HCT116 (cell line): ENCODE measurements around the gene TMEM175. TPM values are rescaled to one million over a fixed set of nuclear protein-coding genes. Genes with fewer than 3 reads are reported as not detected.
A peak's percentile ranks its signal among the peaks of the same experiment; 100 is the strongest.

Source experiments
- ATAC-seq: fragments of 200-7000 bp; cut with Tn5 transposase; 2 replicates; pipeline ENCODE4 v1.9.1; 2020; ENCODE audit warnings: mild to moderate bottlenecking, moderate library complexity
- BruUV-seq: library from RNA; stranded (reverse); fragments of 400-500 nt; replicated peaks from 2 replicates; lab custom pipeline; 2021; lab: Mats Ljungman, UMichigan
- CTCF ChIA-PET: fragments of 300-600 bp; sonication (Branson Sonifier 250); formaldehyde crosslinking; loops from one replicate; lab custom pipeline; 2021; ENCODE audit warnings: antibody characterized with exemption; lab: Charles Lee
- POLR2A ChIA-PET: fragments of 300-600, 350-600 bp; sonication (Branson Sonifier 250); formaldehyde crosslinking; loops from one replicate; lab custom pipeline; 2021; ENCODE audit warnings: antibody characterized with exemption; lab: Charles Lee
- RAD21 ChIA-PET, 2 experiments: fragments of 300-600 bp; sonication (Branson Sonifier 250); formaldehyde crosslinking; loops; one replicate each; lab custom pipeline; 2023; ENCODE audit warnings: low total read pairs in 2 of 2; ENCODE audit not compliant: uncharacterized antibody in 2 of 2, unreplicated experiment in 2 of 2, low non-redundant PET in 1 of 2; lab: Charles Lee
- DNase-seq: peaks from one replicate; pipeline ENCODE4 v3.0.0-alpha.2; 2010; ENCODE audit warnings: low read depth, low spot score
- H2AFZ ChIP-seq: fragments of 200-600 bp; shearing (Covaris generic), sonication (generic); 2 replicates; pipeline ENCODE4 v1.6.1; 2017; ENCODE audit warnings: low read depth, mixed run types, mixed read lengths, antibody characterized with exemption, low read length; ENCODE audit not compliant: poor library complexity, severe bottlenecking
- H3K27ac ChIP-seq: 2 replicates; pipeline ENCODE4 v1.5.1; 2012; ENCODE audit warnings: low read depth, low read length
- H3K27me3 ChIP-seq: fragments of 200-600 bp; sonication (generic); 2 replicates; pipeline ENCODE4 v1.6.1; 2016; ENCODE audit warnings: mixed run types, low read length, mixed read lengths; ENCODE audit not compliant: insufficient read depth
- H3K36me3 ChIP-seq, 2 experiments: fragments of 200-500 bp in 1 of 2; fragments of 200-600 bp in 1 of 2; sonication (Bioruptor generic) in 1 of 2; sonication (generic) in 1 of 2; 2 replicates each; pipeline versions ENCODE4 v1.5.1 to v1.6.1; 2014 to 2016; ENCODE audit warnings: low read length in 2 of 2, inconsistent platforms in 1 of 2, mixed read lengths in 1 of 2, mixed run types in 1 of 2; ENCODE audit not compliant: insufficient read depth in 2 of 2, control insufficient read depth in 1 of 2
- H3K4me1 ChIP-seq, 2 experiments: fragments of 200-600 bp in 1 of 2; sonication (generic) in 1 of 2; 2 replicates each; pipeline versions ENCODE4 v1.5.1 to v1.6.1; 2012 to 2017; ENCODE audit warnings: low read length in 2 of 2, inconsistent platforms in 1 of 2, mild to moderate bottlenecking in 1 of 2, mixed read lengths in 1 of 2, mixed run types in 1 of 2, moderate library complexity in 1 of 2; ENCODE audit not compliant: insufficient read depth in 2 of 2, control insufficient read depth in 1 of 2
- H3K4me2 ChIP-seq: fragments of 200-600 bp; sonication (generic); 2 replicates; pipeline ENCODE4 v1.6.1; 2017; ENCODE audit warnings: mixed run types, low read length, mixed read lengths
- H3K4me3 ChIP-seq, 2 experiments: fragments of 200-600 bp in 1 of 2; sonication (generic) in 1 of 2; replicated peaks in 1 of 2; 2 replicates each; pipeline ENCODE4 v1.5.1; 2011 to 2016; ENCODE audit warnings: low read length in 2 of 2, control low read depth in 1 of 2, low read depth in 1 of 2, mild to moderate bottlenecking in 1 of 2, mixed read lengths in 1 of 2, mixed run types in 1 of 2
- H3K79me2 ChIP-seq: fragments of 200-600 bp; sonication (generic); 2 replicates; pipeline ENCODE4 v1.6.1; 2017; ENCODE audit warnings: mild to moderate bottlenecking, mixed run types, low read length, moderate library complexity, mixed read lengths; ENCODE audit not compliant: insufficient read depth
- H3K9ac ChIP-seq: fragments of 200-600 bp; sonication (generic); 2 replicates; pipeline ENCODE4 v1.6.1; 2016; ENCODE audit warnings: low read length, mixed read lengths
- H3K9me2 ChIP-seq: fragments of 200-600 bp; sonication (generic), shearing (Covaris generic); 2 replicates; pipeline ENCODE4 v1.6.1; 2017; ENCODE audit warnings: mixed run types, mild to moderate bottlenecking, moderate library complexity; ENCODE audit not compliant: insufficient read depth
- H3K9me3 ChIP-seq, 2 experiments: fragments of 200-500 bp in 1 of 2; fragments of 200-600 bp in 1 of 2; sonication (Bioruptor generic) in 1 of 2; sonication (generic) in 1 of 2; 2 replicates each; pipeline ENCODE4 v1.6.1; 2014 to 2017; ENCODE audit warnings: low read length in 2 of 2, mixed read lengths in 2 of 2, inconsistent platforms in 1 of 2, low read depth in 1 of 2, mild to moderate bottlenecking in 1 of 2, mixed run types in 1 of 2, moderate library complexity in 1 of 2; ENCODE audit not compliant: control insufficient read depth in 1 of 2, insufficient read depth in 1 of 2
- H4K20me1 ChIP-seq: fragments of 200-600 bp; sonication (generic), shearing (Covaris generic); 2 replicates; pipeline ENCODE4 v1.6.1; 2017; ENCODE audit warnings: mixed run types, mild to moderate bottlenecking, moderate library complexity; ENCODE audit not compliant: insufficient read depth
- CEBPB ChIP-seq: IDR thresholded peaks from 2 replicates; pipeline ENCODE4 v1.6.1; 2012; ENCODE audit warnings: low read depth
- CTCF ChIP-seq, 3 experiments: fragments of 200-600 bp in 1 of 3; sonication (generic) in 1 of 3; IDR thresholded peaks in 2 of 3; conservative IDR thresholded peaks in 1 of 3; 2 replicates each; pipeline ENCODE4 v1.5.1; 2012 to 2017; ENCODE audit warnings: low read depth in 2 of 3, low read length in 2 of 3, antibody characterized with exemption in 1 of 3, borderline replicate concordance in 1 of 3, control low read depth in 1 of 3, mild to moderate bottlenecking in 1 of 3, mixed read lengths in 1 of 3, mixed run types in 1 of 3, moderate library complexity in 1 of 3; ENCODE audit not compliant: insufficient read depth in 1 of 3
- ELF1 ChIP-seq: IDR thresholded peaks from 2 replicates; pipeline ENCODE4 v1.6.1; 2012; ENCODE audit warnings: low read depth, borderline replicate concordance
- EZH2 ChIP-seq: fragments of 200-600 bp; sonication (generic); IDR thresholded peaks from 2 replicates; pipeline ENCODE4 v1.6.1; 2017; ENCODE audit warnings: antibody characterized with exemption, mixed run types
- EZH2phosphoT487 ChIP-seq: fragments of 200-600 bp; IDR thresholded peaks from 2 replicates; pipeline ENCODE4 v1.6.1; 2018; ENCODE audit warnings: antibody characterized with exemption, borderline replicate concordance
- POLR2A ChIP-seq: IDR thresholded peaks from 2 replicates; pipeline ENCODE4 v1.7.0; 2011; ENCODE audit warnings: borderline replicate concordance; ENCODE audit not compliant: insufficient read depth, insufficient read length; ENCODE audit errors: extremely low read depth
- POLR2AphosphoS5 ChIP-seq: IDR thresholded peaks from 2 replicates; pipeline ENCODE4 v1.6.1; 2011; ENCODE audit warnings: mild to moderate bottlenecking, low read depth, low read length, moderate library complexity
- REST ChIP-seq: IDR thresholded peaks from 2 replicates; pipeline ENCODE4 v1.6.1; 2012; ENCODE audit warnings: low read depth
- SIN3A ChIP-seq: IDR thresholded peaks from 2 replicates; pipeline ENCODE4 v1.6.1; 2012; ENCODE audit warnings: low read depth
- ZBTB33 ChIP-seq: IDR thresholded peaks from 2 replicates; pipeline ENCODE4 v1.6.1; 2011; ENCODE audit warnings: mild to moderate bottlenecking, low read length, moderate library complexity; ENCODE audit not compliant: insufficient replicate concordance; ENCODE audit errors: extremely low read depth
- intact Hi-C: fragments of 100-400 bp; cut with micrococcal nuclease; formaldehyde crosslinking; loops from 2 replicates; pipeline ENCODE4 v1.10.0; 2022
- total RNA-seq: library from RNA; stranded (reverse); gene quantifications from one replicate; pipeline ENCODE4 v1.2.1, GENCODE V29; 2021; ENCODE audit not compliant: unreplicated experiment

TMEM175 gene
- total RNA-seq, 1 experiment from 2014 or later, result 17.5 TPM

- H3K9ac ChIP-seq, result no peak overlapping the region
- RAD21 ChIA-PET, result no interaction called here
- intact Hi-C loops, result no loop called here
- H3K27ac ChIP-seq, result no peak overlapping the region
- peak; percentile 71 for ATAC-seq
- H3K27me3 ChIP-seq, result no peaks in the 10 kb centered on the region
- TF ChIP-seq SIN3A (no peak), EZH2 (no peak), ZBTB33 (no peak), EZH2phosphoT487 (no peak), POLR2A (no peak), CTCF (IDR thresholded peaks at IDR 0.05 in 2 of 3, conservative IDR thresholded peaks at IDR 0.05 in 1 of 3; ENCODE audit: borderline replicate concordance in 1 of 3, insufficient read depth in 1 of 3, low read depth in 2 of 3, low read length in 2 of 3) (no peak), POLR2AphosphoS5 (no peak), ELF1 (no peak), REST (no peak), CEBPB (no peak)
- TF ChIP-seq, all 23 proteins: peak for 0
- Histone ChIP-seq H4K20me1 (no peaks in the 10 kb centered on the region), H3K36me3 (no peaks in the 10 kb centered on the region), H3K9me2 (no peaks in the 10 kb centered on the region), H3K4me3 (no peak overlapping the region), H3K9me3 (no peaks in the 10 kb centered on the region), H3K79me2 (peaks cover 91% of the 10 kb centered on the region), H2AFZ (no peak overlapping the region), H3K4me1 (no peaks in the 10 kb centered on the region), H3K4me2 (no peak overlapping the region)
- no peak for DNase-seq
- CTCF ChIA-PET, result no interaction called here
- POLR2A ChIA-PET, result no interaction called here
- no TSS peak for BruUV-seq
Observed at GRCh38 chr4:924107-925096, 7.9 kb upstream of the TMEM175 start.
